GM12874 (cell line): ENCODE measurements around the gene MINK1.

ENCODE experiments used
- CTCF ChIP-seq: IDR thresholded peaks from 2 replicates; pipeline ENCODE4 v1.5.1; 2011; ENCODE audit warnings: low read depth, mild to moderate bottlenecking, control low read depth, low read length, moderate library complexity; ENCODE audit not compliant: insufficient read depth

The MINK1 gene

GRCh38 chr17:4815043-4815675 lies 18.0 kb upstream of the MINK1 start:
- TF ChIP-seq CTCF: 0 out of 2 replicates have a peak, but pooled peaks have one; percentile 31

- no peak for TF ChIP-seq CTCF
These were observed 16.3 kb upstream of the MINK1 start for GRCh38 chr17:4816826-4817225.

GRCh38 chr17:4818276-4818675 lies 14.9 kb upstream of the MINK1 start:
- TF ChIP-seq CTCF: no peak

GRCh38 chr17:4822835-4823234 lies 10.3 kb upstream of the MINK1 start:
- TF ChIP-seq CTCF: no peak

GRCh38 chr17:4823373-4824089 lies 9.6 kb upstream of the MINK1 start:
- TF ChIP-seq CTCF: no peak

GRCh38 chr17:4827399-4827798 lies 5.7 kb upstream of the MINK1 start:
- no peak for TF ChIP-seq CTCF

GRCh38 chr17:4833941-4834680 lies 971 bp downstream of the MINK1 start:
- TF ChIP-seq CTCF: no peak
